GM12873 (cell line): ENCODE measurements around the gene SH3TC2.

Source experiments
- CTCF ChIP-seq: IDR thresholded peaks from 2 replicates; pipeline ENCODE4 v1.5.1; 2012; ENCODE audit warnings: low read depth, mild to moderate bottlenecking, moderate library complexity, low read length, control low read depth; ENCODE audit not compliant: insufficient read depth; ENCODE audit errors: missing control alignments

SH3TC2 gene

DNA sequence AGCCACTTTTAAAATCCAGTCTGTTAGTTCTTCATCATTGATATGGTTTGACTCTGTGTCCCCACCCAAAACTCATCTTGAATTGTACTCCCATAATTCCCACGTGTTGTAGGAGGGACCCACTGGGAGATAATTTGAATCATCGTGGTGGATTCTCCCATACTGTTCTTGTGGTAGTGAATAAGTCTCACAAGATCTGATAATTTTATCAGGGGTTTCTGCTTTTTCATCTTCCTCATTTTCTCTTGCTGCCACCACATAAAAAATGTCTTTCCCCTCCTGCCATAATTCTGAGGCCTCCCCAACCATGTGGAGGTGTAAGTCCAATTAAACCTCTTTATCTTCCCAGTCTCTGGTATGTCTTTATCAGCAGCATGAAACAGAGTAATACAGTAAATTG is 26.9 kb upstream of the SH3TC2 start:
- TF ChIP-seq CTCF: no peak

- TF ChIP-seq CTCF: no peak
Measured at GRCh38 chr5:149088686-149089085, 25.8 kb upstream of the SH3TC2 start.

GRCh38 chr5:149083846-149084245 is 21.0 kb upstream of the SH3TC2 start:
- TF ChIP-seq CTCF: no peak

DNA sequence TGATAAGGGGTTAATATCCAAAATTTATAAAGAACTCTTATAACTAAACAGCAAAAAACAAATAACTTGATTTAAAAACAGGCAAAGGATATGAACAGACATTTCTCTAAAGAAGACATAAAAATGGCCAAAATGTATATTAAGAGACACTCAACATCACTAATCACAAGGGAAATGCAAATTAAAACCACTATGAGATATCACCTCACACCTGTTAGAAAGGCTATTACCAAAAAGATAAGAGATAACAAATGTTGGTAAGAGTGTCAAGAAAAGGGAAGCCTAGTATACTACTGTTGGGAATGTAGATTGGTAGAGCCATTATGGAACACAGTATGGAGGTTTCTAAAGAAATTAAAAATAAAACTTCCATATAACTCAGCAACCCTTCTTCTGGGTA is 19.4 kb upstream of the SH3TC2 start:
- TF ChIP-seq CTCF: no peak

DNA sequence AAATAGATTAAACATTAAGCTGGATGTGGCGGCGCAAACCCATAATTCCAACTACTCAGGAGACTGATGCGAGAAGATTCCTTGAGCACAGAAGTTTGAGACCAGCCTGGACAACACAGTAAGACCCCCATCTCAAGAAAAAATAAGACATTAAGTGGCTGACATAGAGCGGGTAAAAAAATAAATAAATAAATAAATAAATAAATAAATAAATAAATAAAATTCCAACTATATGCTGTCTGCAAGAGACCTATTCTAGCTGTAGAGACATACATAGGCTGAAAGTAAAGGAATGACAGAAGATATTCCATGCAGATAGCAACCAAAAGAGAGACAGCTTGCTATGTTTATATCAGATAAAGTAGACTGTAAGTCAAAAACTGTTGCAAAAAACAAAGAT is 17.4 kb upstream of the SH3TC2 start:
- no peak for TF ChIP-seq CTCF

DNA sequence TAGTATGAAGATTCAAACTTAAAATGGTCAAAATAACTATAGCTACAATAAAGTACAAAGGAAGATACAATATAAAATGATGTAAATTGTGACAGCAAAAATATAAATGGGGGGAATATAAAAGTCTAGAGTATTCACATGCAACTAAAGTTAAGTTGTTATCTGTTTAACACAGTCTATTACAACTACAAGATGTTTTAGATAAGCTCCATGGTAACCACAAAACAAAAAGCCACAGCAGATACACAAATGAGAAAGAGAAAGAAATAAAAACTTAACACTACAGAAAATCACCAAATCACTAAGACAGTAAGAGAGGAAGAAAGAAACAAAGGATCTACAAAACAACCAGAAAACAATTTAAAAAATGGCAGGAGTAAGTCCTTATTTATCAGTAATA is 17.0 kb upstream of the SH3TC2 start:
- TF ChIP-seq CTCF: no peak

DNA sequence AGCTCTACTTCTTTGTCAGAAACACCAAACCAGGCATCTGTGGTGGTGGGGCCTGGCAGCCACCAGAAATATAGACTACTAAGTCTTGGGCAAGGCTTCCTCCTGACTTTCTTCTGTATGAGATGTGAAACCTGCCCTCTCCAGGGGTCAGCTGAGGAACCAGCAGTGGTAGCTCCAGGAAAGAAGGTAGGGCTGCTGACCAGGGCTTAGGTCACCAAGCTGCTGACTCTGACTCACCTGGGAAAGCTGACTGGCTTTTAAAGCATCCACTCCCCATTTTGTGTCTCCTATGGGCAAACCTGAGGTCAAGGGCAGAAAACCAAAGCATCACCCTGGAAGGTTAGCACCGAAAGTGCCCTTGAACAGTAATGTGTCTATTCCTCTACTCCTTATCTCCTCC is 10.4 kb upstream of the SH3TC2 start:
- TF ChIP-seq CTCF: no peak

GRCh38 chr5:149072791-149073190 is 9.9 kb upstream of the SH3TC2 start:
- no peak for TF ChIP-seq CTCF
